HUES64 (cell line): ENCODE results near the gene NEB.
A peak's percentile ranks its signal among the peaks of the same experiment; 100 is the strongest.

Experiments
- H3K27ac ChIP-seq: 2 replicates; pipeline ENCODE4 v1.7.0; 2013; ENCODE audit warnings: low read depth, low read length, inconsistent platforms
- H3K27me3 ChIP-seq: 2 replicates; pipeline ENCODE4 v1.6.1; 2013; ENCODE audit warnings: mild to moderate bottlenecking, low read length; ENCODE audit not compliant: insufficient read depth
- H3K36me3 ChIP-seq: 2 replicates; pipeline ENCODE4 v1.6.1; 2013; ENCODE audit warnings: mild to moderate bottlenecking, low read length; ENCODE audit not compliant: insufficient read depth
- H3K4me1 ChIP-seq: 2 replicates; pipeline ENCODE4 v1.6.1; 2013; ENCODE audit warnings: mild to moderate bottlenecking, low read length, moderate library complexity; ENCODE audit not compliant: insufficient read depth
- H3K4me3 ChIP-seq: 2 replicates; pipeline ENCODE4 v1.5.1; 2013; ENCODE audit warnings: mild to moderate bottlenecking, low read length, moderate library complexity
- H3K9ac ChIP-seq: 2 replicates; pipeline ENCODE4 v1.6.1; 2013; ENCODE audit warnings: mild to moderate bottlenecking, low read depth, low read length
- H3K9me3 ChIP-seq: 2 replicates; pipeline ENCODE4 v1.6.1; 2013; ENCODE audit warnings: low read depth, low read length; ENCODE audit not compliant: insufficient read depth
- WGBS: fragments of 150-250, 120-280 bp; methylation state at CpG from one replicate; pipeline ENCODE4 v1.1.7; 2013; ENCODE audit warnings: missing lambda C conversion rate; 5-methylcytosine and 5-hydroxymethylcytosine counted together

The NEB gene

DNA sequence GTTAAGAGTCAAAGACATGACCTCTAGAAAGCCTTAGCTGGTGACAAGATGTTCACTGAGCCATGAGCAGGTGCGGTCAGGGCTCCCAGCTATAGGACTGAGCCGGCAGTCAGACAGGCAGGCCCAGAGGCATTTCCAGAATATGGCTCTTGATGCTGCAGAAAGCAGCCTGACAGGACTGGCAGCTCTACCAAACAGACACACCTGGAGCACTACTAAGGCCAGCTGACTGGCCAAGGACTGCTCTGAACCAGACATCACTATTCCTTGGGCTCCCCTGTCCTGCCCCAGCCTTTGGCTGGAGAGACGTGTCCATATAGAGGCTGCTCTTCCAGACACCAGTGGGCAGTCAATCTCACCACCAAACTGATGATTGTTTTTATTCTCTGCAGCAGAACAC lies 225.8 kb downstream of the NEB start:
- Histone ChIP-seq H3K27me3 (no peaks in the 10 kb centered on the region), H3K9ac (no peak overlapping the region), H3K9me3 (no peaks in the 10 kb centered on the region), H3K4me3 (no peak overlapping the region), H3K36me3 (0 out of 2 replicates have a peak, but pooled peaks cover 4% of the 10 kb centered on the region), H3K27ac (no peak overlapping the region; the same call in 1 of the 2 replicates), H3K4me1 (0 out of 2 replicates have a peak, but pooled peaks cover 7% of the 10 kb centered on the region)
- 96% methylated on average over 3 of the region's 3 CpGs for WGBS

DNA sequence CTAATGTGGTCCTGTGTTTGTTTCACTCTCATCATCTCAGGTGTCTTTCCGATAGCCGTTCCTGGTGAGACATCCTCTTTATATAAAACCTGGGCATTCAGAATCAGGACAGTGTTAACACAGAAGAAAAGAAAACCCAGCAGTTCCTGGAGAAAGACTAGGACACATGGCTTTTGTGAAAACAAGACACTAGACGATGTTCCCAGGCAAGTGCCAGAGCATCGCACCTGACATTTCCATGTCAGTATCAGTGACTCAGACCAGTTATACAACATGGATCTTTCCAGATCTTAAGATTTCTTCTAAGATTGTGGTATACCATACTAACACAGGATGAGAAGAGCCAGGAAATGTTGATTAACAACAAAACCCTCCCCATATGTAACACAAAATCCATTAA lies 228.1 kb downstream of the NEB start:
- Histone ChIP-seq H3K4me1 (0 out of 2 replicates have a peak, but pooled peaks cover 7% of the 10 kb centered on the region), H3K27ac (no peak overlapping the region), H3K27me3 (no peaks in the 10 kb centered on the region), H3K4me3 (no peak overlapping the region), H3K36me3 (0 out of 2 replicates have a peak, but pooled peaks cover 4% of the 10 kb centered on the region), H3K9me3 (no peaks in the 10 kb centered on the region), H3K9ac (no peak overlapping the region)
- 96% methylated on average over 4 of the region's 4 CpGs for WGBS

DNA sequence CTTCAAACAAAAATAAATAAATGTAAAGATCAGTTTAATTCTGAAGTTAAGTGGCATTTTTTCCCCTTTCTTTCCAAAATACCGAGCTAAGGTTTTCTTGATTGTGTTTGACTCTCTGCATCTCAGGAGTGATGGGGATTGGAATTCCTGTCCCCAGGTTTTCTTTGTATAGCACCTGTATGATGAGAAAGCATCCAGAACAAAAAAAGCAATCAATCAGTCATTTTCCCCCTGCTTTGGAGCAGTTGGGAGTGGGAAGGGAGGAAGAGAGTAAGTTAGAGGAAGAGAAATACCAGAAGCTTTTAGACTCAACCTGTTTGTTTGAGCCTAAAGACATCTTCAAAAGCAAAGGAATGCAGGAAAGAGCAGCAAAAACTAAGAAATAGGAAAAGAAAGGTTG lies 236.1 kb downstream of the NEB start:
- peaks cover 26% of the 10 kb centered on the region for H3K4me1 ChIP-seq
- WGBS: no CpG with 5 or more reads among the region's 1 CpG
- no peaks in the 10 kb centered on the region for H3K9me3 ChIP-seq
- peak overlapping the region; percentile 7; the same call in 1 of the 2 replicates for H3K9ac ChIP-seq
- H3K36me3 ChIP-seq: no peaks in the 10 kb centered on the region
- no peak overlapping the region for H3K4me3 ChIP-seq
- H3K27me3 ChIP-seq: no peaks in the 10 kb centered on the region
- peak overlapping the region; percentile 78 for H3K27ac ChIP-seq

GRCh38 chr2:151491496-151491895 lies 242.8 kb downstream of the NEB start:
- H3K36me3 ChIP-seq: peaks cover 15% of the 10 kb centered on the region
- H3K4me3 ChIP-seq: no peak overlapping the region
- H3K9ac ChIP-seq: no peak overlapping the region
- no peaks in the 10 kb centered on the region for H3K9me3 ChIP-seq
- no peaks in the 10 kb centered on the region for H3K27me3 ChIP-seq
- WGBS: 95% methylated on average over 4 of the region's 4 CpGs
- peaks cover 16% of the 10 kb centered on the region; the same call in 1 of the 2 replicates for H3K4me1 ChIP-seq
- H3K27ac ChIP-seq: no peak overlapping the region

DNA sequence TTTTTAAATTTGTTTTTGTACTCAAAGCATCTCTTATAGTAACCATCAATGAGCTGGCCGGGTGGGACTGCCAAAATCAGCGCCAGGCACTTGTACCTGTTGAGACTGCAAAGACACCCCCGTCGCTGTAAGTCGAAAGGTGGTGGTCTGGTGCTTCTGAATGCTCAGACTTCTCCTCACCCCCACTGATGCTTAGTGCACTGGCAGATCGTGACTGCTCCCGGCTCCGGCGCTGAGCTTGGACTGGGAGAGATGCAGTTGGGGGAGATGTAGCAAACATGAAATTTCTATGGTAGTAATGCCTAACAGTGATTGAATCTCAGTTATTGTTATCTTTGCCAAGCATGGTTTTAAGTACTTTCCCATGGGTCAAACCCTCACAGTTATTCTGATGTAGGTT lies 244.0 kb downstream of the NEB start:
- H3K27ac ChIP-seq: no peak overlapping the region
- H3K4me1 ChIP-seq: peaks cover 16% of the 10 kb centered on the region; the same call in 1 of the 2 replicates
- H3K36me3 ChIP-seq: peaks cover 23% of the 10 kb centered on the region
- H3K4me3 ChIP-seq: no peak overlapping the region
- 97% methylated on average over 9 of the region's 9 CpGs for WGBS
- no peaks in the 10 kb centered on the region for H3K9me3 ChIP-seq
- H3K27me3 ChIP-seq: no peaks in the 10 kb centered on the region
- no peak overlapping the region for H3K9ac ChIP-seq

DNA sequence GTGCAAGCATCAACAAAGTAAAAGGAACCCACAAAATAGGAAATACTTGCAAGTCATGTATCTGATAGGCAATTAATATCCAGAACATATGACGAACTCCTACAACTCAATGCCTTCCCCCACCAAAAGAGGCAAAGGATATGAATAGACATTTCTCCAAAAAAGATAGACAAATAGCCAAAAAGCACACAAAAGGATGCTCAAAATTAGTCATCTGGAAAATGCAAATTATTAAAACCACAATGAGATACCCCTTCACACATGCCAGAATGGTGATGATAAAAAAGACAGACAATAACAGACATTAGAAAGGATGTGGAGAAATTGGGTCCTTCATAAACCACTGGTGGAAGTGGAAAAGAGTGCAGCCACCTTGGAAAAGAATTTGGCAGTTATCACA lies 248.2 kb downstream of the NEB start:
- Histone ChIP-seq H3K4me3 (no peak overlapping the region), H3K4me1 (no peaks in the 10 kb centered on the region), H3K36me3 (peaks cover 59% of the 10 kb centered on the region), H3K27me3 (no peaks in the 10 kb centered on the region), H3K9ac (no peak overlapping the region), H3K27ac (no peak overlapping the region), H3K9me3 (no peaks in the 10 kb centered on the region)
- WGBS: 100% methylated on average over 1 of the region's 1 CpG

DNA sequence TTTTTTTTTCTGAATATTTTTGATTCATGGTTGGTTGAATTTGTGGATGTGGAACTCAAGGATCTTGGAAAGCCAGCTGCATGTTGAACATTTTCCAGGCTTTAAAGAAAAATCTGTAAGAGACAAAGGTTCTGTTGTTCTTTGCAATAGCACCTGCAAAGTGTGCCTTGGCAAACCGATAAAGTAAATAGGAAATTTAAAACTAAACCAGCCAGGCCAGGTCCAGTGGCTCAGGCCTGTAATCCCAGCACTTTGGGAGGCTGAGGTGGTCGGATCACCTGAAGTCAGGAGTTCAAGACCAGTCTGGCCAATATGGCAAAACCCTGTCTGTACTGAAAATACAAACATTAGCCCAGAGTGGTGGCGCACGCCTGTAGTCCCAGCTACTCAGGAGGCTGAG lies 250.2 kb downstream of the NEB start:
- Histone ChIP-seq H3K9me3 (no peaks in the 10 kb centered on the region), H3K27ac (no peak overlapping the region), H3K36me3 (peaks cover 72% of the 10 kb centered on the region), H3K4me1 (no peaks in the 10 kb centered on the region), H3K4me3 (no peak overlapping the region), H3K9ac (no peak overlapping the region), H3K27me3 (no peaks in the 10 kb centered on the region)
- 97% methylated on average over 4 of the region's 4 CpGs for WGBS

DNA sequence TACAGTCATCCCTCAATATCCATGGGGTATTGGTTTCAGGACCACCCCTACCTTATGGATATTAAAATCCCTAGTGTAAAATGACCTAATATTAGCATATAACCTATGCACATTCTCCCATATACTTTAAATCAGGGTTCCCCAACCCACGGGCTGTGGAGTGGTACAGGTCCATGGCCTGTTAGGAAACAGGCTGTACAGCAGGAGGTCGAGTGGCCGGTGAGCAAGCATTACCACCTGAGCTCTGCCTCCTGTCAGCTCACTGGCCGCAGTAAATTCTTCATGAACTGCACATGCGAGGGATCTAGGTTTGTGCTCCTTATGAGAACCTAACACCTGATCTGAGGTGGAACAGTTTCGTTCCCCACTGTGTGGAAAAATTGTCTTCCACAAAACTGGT lies 250.7 kb downstream of the NEB start:
- Histone ChIP-seq H3K27ac (no peak overlapping the region), H3K36me3 (peaks cover 77% of the 10 kb centered on the region), H3K27me3 (no peaks in the 10 kb centered on the region), H3K4me3 (no peak overlapping the region), H3K9me3 (no peaks in the 10 kb centered on the region), H3K4me1 (no peaks in the 10 kb centered on the region), H3K9ac (no peak overlapping the region)
- 94% methylated on average over 6 of the region's 6 CpGs for WGBS

DNA sequence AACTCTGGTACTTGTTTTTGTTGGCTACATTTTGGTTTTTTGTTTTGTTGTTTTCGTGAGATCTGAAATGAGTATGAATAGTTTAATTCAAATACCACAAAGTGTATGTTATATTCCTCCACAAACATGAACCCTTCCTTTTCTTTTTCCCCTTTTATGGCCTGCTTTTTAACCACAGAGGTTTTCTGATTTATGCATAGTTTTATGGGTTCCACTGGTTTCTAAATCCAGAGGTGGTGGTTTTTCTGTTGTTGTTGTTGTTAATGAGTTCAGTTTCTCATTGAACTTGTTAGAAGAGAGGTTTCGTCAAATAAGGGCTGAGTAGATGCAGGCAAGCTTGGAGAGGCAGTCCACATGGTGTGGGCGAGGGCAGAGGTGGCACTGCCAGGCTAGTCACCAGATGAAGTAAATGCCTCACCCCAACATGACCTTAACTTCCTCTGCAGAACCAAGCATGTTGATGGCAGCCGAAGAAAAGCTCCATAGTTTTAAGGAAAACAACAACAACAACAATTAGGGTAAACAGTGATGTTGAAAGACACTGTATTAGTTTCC lies 252.0 kb downstream of the NEB start:
- Histone ChIP-seq H3K9me3 (no peaks in the 10 kb centered on the region), H3K27ac (no peak overlapping the region), H3K4me1 (no peaks in the 10 kb centered on the region), H3K36me3 (peaks cover 88% of the 10 kb centered on the region), H3K4me3 (no peak overlapping the region), H3K27me3 (no peaks in the 10 kb centered on the region), H3K9ac (no peak overlapping the region)
- WGBS: 84% methylated on average over 3 of the region's 4 CpGs

- 95% methylated on average over 5 of the region's 5 CpGs for WGBS
- H3K4me3 ChIP-seq: no peak overlapping the region
- no peak overlapping the region for H3K27ac ChIP-seq
- H3K9me3 ChIP-seq: no peaks in the 10 kb centered on the region
- H3K36me3 ChIP-seq: peaks cover 88% of the 10 kb centered on the region
- no peaks in the 10 kb centered on the region for H3K27me3 ChIP-seq
- no peak overlapping the region for H3K9ac ChIP-seq
- no peaks in the 10 kb centered on the region for H3K4me1 ChIP-seq
Measured at GRCh38 chr2:151481744-151482143, 252.5 kb downstream of the NEB start.

DNA sequence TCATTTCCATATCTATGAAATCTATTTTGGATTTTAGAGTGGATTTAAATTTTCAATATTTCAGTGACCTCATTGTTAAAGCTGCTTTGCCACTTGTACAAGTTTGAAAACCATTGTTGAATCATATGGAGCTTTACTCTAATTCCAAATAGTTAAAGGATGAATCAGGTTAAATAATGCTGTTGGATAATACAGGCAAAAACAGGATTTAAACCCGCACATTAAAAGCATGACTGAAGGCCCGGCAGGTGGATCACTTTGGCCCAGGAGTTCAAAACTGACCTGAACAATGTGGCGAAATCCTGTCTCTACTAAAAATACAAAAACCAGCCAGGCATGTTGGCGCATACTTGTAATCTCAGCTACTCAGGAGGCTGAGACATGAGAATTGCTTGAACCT lies 256.3 kb downstream of the NEB start:
- Histone ChIP-seq H3K27ac (no peak overlapping the region), H3K9me3 (no peaks in the 10 kb centered on the region), H3K4me3 (no peak overlapping the region), H3K36me3 (peaks cover 96% of the 10 kb centered on the region), H3K27me3 (no peaks in the 10 kb centered on the region), H3K9ac (no peak overlapping the region), H3K4me1 (no peaks in the 10 kb centered on the region)
- WGBS: 95% methylated on average over 4 of the region's 4 CpGs

GRCh38 chr2:151476287-151476686 lies 258.0 kb downstream of the NEB start:
- Histone ChIP-seq H3K27me3 (no peaks in the 10 kb centered on the region), H3K9ac (no peak overlapping the region), H3K4me3 (no peak overlapping the region), H3K4me1 (no peaks in the 10 kb centered on the region), H3K27ac (no peak overlapping the region), H3K9me3 (no peaks in the 10 kb centered on the region), H3K36me3 (peaks cover 87% of the 10 kb centered on the region)
- 90% methylated on average over 1 of the region's 1 CpG for WGBS
